NCI-H1417 treated with DMSO at 0.1 percent for 48 hours (cell line): Measurements from ENCODE around the gene CRYBB3.
"Not testable (repeated sequence)": the region's sequence is repeated elsewhere in the genome, so short reads cannot be mapped to it uniquely, and the experiment has no call there.

Experiments
- DNase-seq: peaks from one replicate; lab custom pipeline; 2025; lab: John Stamatoyannopoulos, UW

The CRYBB3 gene

DNA sequence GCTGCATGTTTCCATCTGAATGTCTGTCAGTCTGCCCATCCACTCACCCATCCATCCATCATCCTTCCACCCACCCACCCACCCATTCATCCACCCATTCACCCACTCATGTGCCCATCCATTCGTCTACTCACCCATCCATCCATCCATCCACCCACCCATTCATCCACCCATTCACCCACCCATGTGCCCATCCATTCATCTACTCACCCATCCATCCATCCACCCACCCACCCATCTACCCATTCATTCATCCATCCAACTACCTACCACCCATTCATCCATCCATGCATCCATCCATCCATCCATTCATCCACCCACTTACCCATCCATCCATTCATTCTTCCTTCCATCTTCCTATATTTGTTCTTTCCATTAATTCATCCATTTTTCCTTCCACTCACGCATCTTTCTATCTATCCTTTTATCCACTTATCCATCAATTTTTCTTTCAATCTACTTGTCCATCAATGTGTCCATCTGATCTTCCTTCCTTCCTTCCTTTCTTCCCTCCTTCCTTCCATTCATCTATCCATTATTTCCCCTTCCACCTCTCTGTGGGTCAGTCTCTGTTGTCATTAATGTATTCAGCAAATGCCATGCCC, 8.0 kb downstream of the CRYBB3 start:
- DNase-seq: no peak

DNA sequence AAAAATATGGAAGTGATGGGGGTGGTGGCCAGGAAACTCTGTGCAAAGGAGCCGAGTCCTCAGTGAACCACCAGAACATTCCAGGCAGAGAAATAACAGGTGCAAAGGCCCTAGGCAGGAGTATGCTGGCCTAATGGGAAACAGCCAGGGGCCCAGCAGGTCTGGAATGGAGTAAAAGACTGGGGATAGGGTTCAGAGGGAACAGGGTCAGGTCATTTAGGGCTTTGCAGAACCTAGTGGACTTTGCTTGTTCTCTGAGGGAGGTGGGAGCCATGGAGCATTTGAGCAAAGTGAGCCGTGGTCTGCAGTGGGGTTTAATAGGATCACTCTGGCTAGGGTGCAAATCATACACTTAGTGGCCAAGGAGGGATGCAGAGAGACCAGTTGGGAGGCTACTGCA, 8.7 kb downstream of the CRYBB3 start:
- DNase-seq: no peak

DNA sequence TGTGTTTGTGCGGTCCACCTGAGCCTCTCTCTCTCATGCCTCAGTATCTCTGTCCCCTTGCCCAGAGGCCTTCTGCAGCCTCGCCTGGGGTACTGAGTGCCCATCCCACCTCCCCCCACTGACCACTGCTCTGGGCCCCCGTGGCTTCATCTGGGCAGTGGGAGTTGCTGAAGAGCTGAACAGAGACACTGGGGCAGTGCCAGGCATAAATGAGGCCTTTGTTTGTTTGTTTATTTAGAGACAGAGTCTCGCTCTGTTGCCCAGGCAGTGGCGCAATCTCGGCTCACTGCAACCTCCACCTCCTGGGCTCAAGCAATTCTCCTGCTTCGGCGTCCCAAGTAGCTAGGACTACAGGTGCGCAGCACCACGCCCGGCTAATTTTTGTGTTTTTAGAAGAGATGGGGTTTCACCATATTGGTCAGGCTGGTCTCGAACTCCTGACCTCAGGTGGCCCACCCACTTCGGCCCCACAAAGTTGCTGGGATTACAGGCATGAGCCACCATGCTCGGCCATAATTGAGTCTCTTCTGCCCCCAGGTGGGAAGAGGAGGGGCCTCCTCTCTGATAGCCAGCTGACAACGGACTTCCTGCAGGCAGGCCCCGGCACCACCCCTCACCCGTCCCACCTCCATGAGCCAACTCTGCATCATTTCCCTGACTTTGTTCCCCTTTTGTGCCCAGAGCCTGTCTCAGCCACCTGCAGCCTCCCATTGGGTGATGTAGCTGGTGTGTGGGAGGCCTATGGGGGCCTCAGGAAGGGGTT, 9.3 kb downstream of the CRYBB3 start:
- DNase-seq: no peak

DNA sequence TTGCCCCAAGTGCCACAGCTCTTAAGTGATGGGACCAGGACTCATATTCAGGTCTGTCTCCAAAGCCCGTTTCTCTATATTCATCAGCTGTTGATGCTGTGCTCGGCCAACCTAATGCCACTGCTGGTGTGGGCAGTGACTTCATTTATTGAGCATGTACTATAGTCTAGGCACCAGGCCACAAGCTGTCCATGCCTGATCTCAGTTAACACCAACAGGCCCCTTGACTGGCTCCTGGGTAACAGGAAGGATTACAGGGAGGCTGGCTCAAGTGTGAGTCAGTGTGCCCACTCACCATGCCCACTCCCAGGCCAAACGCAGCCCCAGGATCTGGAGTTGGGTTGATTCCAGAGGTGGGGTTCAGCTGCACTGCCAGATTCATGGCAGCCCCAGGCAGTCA, 11.1 kb downstream of the CRYBB3 start:
- DNase-seq: no peak

DNA sequence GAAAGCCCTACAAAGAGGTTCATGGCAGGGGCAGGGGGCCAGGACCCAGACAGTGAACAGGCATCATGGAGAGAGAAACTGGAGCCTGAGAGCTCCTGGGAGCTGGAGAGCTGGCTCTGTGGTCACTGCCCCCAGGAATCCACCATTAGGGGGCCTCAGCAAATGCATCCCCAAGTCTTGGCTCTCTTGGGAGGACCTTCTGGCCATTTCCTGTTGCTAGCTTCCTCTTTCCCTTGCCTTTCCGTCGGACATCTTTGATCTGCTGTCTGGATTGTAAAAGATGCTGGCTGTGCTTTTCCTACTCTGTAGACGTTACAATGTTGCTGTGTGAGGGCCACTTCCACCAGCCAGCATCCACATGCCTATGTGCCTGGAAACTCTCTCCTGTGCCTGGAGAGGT, 12.7 kb downstream of the CRYBB3 start:
- no peak for DNase-seq

DNA sequence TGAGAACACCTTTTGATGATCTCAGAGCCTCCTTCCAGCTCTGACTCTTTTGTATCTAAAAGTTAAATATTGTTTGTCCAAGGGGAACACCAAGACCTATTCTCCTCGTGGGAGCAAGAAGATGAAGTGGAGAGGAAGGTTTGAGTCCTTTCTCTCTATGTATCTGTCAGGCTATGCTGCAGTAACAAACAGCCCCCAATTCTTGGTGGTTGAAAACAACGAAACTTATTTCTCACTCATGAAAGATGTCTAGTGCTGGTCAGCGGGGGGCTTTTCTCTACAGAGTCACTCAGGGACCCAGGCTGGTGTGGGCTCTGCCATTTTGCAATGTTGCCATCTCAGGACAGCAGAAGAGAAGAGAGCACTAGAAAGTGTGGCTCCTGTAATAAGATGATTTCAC, 13.6 kb downstream of the CRYBB3 start:
- no peak for DNase-seq

DNA sequence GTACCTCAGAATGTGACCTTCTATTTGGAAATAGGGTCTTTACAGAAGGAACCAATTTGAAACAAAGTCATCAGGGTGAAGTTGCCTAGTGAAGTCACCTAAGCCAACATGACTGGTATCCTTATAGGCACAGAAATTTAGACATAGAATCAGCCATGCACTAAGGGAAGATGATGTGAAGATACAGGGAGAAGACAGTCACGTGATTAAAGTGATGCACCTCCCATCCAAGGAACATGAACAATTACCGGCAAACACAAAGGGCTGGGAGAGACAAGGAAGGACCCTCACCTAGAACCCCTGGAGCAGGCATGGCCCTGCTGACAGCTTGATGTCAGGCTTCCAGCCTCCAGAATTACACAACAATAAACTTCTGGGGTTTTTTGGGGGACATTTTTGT, 16.6 kb downstream of the CRYBB3 start:
- DNase-seq: no peak

DNA sequence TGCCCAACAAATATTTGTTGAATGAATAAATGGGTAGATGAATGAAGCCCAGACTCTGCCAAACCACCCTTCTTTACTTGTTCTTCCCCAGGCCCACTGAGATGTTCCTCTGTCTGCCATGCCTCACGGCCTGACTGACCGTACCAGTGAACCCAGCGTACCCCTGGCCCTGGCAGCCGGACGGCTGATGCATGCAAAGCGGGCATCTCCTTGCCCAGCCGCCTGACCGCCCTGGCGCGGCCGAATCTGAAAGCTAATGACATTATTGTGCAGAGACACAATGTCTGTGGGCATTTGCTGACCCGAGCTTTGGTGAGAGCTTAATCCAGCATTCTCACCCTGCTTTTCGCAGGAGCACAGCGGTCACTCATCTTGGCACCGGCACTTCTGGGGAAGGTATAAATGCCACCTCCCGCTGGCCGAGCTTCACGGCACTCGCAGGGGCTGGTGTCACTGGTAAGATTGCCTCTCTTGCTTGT, 19.6 kb downstream of the CRYBB3 start, which contains the start of gene CRYBB2:
TSS of gene CRYBB2 (plus strand) at position 429 of the 479 bp plus-strand sequence. CDS start 1,791 bp downstream, outside the sequence.
- DNase-seq: no peak

DNA sequence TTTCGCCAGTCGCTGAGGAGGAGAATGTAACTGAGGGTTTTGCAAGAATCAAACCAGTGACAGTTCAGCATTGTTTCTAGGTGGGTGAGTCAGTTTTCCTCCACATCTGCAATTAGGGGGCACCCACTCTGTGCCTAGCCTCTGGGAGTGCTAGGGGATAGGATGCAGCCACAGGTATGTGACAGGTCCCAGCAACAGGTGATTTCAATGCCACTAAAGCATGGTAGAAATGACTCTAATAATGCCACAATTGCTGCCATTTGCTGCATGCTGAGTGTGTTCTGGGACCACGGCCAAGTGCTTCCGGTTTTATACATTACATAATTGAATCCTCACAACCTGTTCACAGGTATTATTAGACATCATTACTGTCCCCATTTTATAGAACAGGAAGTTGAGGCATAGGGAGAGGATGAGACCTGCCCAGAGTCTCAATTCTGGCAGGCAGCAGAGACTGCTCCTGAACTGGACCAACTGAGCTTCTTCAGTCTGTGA, 20.3 kb downstream of the CRYBB3 start:
- no peak for DNase-seq

DNA sequence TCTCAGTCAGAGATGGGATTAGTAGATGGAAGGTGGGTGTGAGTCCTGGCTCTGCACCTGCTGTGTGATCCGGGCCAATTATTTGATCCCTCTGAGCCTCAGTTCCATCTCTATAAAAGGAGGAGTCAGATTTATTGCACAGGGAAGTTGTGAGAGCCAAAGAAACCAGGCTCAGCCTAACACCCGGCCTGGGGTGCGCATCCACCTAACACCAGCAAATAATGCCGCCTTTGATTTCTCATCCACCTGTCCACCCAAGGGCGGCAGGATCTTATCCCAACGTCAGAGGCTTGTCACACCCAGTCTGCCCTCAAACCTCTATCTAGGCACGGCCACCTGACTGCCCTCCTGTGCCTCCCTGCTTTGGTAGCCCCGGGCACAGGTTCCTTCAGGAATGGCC, 22.1 kb downstream of the CRYBB3 start:
- DNase-seq: no peak

DNA sequence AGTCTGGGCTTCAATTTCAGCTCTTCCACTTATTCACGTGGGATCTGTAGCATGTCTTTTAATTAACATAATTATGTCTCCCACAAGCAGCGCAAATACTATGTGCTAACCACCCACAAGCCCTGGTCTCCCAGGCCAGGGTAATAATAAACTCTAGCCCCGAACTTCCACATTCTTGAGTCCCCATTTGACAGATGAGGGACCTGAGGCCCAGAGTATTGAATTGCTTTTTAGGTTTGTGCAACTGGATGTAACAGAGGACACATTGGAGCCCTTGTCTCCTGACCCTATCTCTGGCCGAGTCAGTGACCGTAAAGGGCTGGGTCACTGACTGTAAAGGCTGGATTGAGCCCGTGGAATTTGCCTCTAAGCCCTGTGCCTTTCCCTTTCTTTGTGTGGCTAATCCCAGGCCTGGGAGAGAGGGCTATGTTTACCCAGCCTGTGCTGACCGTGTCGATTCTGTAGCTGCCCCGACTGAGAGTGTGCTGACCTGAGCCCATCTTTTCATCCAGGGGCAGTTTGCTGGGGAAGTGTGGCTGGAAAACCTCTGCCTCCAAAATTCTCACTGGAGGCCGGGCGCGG, 23.7 kb downstream of the CRYBB3 start:
- no peak for DNase-seq

DNA sequence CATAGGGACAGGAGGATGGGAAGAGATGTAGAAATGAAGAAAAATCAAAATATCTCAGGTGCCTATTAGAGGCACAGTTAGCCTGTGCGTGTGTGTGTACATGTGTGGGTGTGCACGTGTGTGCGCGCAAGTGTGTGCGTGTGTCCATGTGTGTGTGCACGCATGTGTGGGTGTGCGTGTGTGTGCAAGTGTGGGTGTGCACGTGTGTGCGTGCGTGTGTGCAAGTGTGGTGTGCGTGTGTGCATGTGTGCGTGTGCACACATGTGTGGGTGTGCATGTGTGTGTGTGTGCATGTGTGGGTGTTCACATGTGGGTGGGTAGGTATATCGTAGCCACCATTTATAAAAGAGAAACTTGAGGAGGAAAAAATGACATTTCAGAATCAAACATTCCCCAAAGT, 29.2 kb downstream of the CRYBB3 start:
- DNase-seq: no peak

DNA sequence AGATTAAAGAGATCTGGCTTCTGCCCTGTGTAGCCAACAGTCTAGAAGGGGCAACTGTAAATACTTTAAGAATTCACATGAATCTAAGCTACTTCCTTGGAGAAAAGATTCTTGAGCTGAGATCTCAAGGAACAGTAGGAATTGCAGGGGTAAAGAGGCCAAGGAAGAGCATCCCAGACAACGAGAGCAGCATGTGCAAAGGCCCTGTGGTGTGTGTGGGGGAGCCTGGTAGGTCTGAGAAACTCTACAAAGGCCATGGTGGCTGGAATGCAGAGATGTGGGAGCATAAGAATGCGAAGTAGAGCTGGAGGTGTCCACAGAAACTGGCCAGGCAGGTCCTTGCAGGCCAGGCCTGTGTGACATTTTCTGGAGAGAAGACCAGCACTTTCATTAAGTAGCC, 31.1 kb downstream of the CRYBB3 start:
- not testable (repeated sequence) for DNase-seq

DNA sequence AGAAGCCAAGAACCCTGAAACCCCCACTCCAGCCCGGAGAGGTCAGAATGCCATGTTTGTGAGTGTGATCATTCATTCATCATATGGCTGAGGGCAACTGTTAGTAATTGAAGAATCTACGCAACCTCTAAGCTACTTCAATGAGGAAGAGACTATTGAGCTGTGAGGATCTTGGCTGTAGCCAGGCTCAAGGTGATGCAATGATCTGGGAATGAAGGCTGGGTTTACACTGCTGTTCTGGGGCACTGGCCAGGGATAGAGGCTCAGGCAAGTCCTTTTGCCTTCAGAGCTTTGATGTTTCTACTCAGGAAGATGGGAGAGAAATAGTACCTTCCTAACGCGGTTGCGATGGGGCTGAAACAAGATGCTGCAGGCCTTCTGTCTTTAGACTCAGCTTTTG, 32.6 kb downstream of the CRYBB3 start:
- DNase-seq: no peak

DNA sequence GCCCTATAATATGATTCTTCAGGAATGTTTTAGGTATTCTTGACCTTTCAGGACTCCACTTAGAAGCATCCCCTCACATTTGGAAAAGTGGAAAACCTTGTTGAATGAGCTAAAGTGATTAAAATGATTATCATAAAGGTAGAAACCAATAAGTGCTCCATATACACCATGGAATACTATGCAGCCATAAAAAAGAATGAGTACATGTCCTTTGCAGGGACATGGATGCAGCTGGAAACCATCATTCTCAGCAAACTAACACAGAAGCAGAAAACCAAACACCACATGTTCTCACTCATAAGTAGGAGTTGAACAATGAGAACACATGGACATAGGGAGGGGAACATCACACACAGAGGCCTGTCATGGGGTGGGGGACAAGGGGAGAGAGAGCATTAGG, 34.0 kb downstream of the CRYBB3 start:
- not testable (repeated sequence) for DNase-seq

DNA sequence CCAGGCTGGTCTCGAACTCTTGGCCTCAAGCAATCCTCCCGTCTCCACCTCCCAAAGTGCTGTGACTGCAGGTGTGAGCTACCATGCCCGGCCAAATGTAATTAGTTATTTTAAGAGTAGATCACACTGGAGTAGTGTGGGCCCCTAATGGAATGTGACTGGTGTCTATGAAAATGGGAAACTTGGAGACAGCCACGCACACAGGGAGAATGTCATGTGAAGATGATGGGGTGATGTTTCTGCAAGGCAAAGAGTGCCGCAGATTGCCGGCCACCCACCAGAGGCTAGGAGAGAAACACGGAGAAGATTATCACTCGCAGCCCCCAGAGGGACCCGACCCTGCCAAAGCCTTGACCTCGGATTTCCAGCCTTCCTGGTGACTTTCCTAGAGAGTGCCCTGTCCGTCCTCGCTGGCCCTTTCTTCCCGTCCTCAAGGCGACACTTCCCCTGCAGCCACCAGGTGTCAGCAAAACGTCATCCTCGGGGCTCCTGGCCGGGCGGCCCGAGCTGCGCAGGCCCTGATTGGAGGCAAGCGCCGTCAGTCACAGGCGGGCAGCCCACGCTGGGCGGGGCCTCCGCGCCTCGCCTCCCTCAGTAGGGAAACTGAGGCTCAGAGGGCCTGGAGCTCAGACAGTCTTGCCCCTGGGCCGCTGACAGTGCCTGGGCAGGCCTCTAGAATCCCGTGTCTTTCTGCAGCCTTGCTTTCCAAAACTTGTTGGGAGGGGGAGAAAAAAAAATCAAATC, 36.1 kb downstream of the CRYBB3 start:
- no peak for DNase-seq

DNA sequence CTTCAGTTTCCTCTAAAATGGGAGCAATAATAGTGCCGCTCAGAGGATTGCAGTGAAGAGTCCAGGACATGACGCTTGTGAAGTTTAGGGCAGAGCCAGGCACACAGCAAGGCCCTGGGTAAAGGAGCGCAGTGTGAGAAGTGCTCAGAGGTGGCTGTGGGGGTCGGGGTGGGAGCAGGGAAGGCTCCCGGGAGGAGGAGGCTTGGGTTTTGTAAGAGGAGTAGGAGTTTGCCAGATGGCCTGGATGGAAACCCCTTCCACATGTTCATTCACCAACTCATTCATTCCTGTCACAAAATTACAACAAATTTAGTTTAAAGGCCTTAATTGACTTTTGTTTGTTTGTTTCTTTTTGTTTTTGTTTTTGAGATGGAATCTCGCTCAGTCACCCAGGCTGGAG, 36.8 kb downstream of the CRYBB3 start:
- DNase-seq: no peak

DNA sequence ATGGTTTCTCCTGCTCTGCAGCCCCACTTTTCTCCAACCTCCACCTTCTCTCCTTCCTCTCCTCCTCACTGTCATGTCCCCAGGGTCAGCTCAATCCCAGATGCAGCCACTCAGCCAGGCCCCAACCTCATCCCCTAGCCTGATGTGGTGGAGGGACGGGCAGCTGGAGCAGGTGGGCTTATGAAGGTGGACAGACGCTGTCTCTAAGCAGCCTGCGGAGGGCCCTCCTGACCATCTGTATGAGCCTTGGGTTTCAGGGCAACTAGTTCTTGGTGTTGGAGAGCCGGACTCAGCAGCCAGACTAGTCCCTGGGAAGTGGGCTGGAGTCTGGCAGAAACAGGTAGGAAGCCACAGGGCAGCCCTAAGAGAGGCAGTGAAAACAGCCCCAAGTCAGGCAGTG, 37.8 kb downstream of the CRYBB3 start:
- no peak for DNase-seq

DNA sequence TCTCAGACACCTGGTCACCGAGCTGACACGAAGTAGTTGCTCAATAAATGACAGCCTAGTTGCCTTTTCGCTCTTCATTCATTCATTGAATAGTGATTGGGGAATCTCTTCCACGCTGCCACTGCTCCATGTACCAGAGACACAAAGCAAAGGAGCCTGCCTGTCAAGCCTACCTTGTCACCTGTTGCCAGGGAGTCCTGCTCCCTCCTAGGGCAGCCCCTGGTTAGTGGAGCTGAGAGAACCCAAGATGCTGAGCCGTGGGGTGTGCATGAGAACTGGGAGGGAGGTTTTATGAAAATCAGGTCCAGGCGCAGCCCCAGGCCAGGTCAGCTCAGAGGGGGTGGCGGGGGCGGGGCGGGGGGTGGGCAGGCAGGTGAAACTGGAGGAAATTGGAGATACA, 38.4 kb downstream of the CRYBB3 start:
- DNase-seq: not testable (repeated sequence)

DNA sequence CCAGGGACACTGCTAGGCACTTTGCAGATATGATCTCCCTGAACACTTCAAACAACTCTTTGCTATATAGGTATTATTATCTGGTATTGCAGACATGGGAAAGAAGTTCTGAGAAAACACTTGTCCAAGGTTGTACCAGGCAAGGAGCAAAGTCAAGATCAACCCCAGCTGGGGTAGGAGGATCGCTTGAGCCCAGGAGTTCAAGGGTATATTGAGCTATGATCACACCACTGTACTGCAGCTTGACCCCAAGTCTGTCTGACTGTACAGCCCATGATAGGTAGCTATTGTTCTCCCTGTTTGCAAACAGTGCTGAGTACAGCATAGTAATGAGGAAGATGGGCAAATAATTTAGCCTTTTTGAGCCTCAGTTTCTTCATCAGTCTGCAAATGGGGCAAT, 55.5 kb downstream of the CRYBB3 start:
- DNase-seq: not testable (repeated sequence)
